ENCODE measurements around the gene FRMD4A. TPM values are rescaled to one million over a fixed set of nuclear protein-coding genes. Genes with fewer than 3 reads are reported as not detected.

The FRMD4A gene
- total RNA-seq, 4 donors from 2014 or later: 4.0 to 12.7 (median 5.6) TPM

- no peaks in the 10 kb centered on the region for H3K36me3 ChIP-seq
- no peaks in the 10 kb centered on the region for H3K27me3 ChIP-seq
- intact Hi-C loops (cut with DNase I; ENCODE audit: low total_unique reads) (no loop called here), in situ Hi-C loops (cut with MboI; ENCODE audit: low pct_ligation_motif_present in 1 of 4, low pct_unique_long_range_greater_than_20kb in 1 of 4, low sequenced_read_pairs in 3 of 4) (no loop called here)
- no peaks in the 10 kb centered on the region for H3K9me3 ChIP-seq
- peak overlapping the region in 3 of 4 donors; percentile 13 to 54 (median 37) for H3K27ac ChIP-seq
- TF ChIP-seq EP300 (IDR thresholded peaks at IDR 0.05; ENCODE audit: low read depth) (no peak), POLR2A (IDR thresholded peaks at IDR 0.05) (no peak), POLR2AphosphoS5 (IDR thresholded peaks at IDR 0.05) (no peak)
- TF ChIP-seq, protein P1, sequence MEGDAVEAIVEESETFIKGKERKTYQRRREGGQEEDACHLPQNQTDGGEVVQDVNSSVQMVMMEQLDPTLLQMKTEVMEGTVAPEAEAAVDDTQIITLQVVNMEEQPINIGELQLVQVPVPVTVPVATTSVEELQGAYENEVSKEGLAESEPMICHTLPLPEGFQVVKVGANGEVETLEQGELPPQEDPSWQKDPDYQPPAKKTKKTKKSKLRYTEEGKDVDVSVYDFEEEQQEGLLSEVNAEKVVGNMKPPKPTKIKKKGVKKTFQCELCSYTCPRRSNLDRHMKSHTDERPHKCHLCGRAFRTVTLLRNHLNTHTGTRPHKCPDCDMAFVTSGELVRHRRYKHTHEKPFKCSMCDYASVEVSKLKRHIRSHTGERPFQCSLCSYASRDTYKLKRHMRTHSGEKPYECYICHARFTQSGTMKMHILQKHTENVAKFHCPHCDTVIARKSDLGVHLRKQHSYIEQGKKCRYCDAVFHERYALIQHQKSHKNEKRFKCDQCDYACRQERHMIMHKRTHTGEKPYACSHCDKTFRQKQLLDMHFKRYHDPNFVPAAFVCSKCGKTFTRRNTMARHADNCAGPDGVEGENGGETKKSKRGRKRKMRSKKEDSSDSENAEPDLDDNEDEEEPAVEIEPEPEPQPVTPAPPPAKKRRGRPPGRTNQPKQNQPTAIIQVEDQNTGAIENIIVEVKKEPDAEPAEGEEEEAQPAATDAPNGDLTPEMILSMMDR (IDR thresholded peaks at IDR 0.05): no peak
- peak overlapping the region in 1 of 4 donors; percentile 20 for H3K4me3 ChIP-seq
- no peak for DNase-seq
- 70 to 71% methylated on average over 7 of the region's 7 CpGs for WGBS, 2 donors (ENCODE audit: low coverage in 1 of 2)
- no peaks in the 10 kb centered on the region for H3K4me1 ChIP-seq
Measured at GRCh38 chr10:14023673-14024328, 306.9 kb downstream of the FRMD4A start.

DNA sequence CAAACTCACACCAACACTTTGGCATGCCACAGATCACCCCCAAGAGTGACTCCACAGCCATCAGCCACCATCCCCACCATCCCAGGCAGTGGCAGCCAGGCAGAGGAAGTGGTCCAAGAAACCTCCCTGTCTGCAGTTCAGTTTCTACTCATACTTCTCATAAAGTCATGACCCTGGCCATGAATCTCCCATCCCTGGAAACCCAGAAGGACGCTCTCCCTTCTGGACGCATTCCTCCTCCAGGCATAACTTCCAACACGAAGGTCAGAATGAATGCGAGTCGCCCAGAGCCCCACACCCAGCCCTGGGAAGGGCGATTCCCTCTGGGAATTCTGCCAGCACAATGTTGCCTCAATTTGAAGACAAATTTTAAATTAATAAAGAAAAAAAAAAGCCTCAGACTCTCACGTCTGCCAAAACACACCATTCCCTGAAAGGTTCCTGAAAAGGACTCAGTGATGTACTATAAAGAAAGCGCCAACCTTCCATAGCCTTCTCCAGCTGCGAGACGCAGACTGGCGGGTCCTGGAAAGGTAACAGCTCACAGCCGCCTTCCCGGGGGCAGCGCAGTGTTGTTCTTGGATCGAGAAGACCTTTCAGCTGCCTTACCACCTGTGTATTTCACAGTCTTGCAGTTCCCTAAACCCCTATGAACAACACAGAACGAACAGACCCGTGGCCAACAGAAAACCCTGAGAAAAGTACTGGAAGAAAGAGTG is 307.6 kb downstream of the FRMD4A start:
- H3K27me3 ChIP-seq: no peaks in the 10 kb centered on the region
- peak overlapping the region in 2 of 4 donors; percentile 37 to 54 for H3K27ac ChIP-seq
- H3K36me3 ChIP-seq: no peaks in the 10 kb centered on the region
- WGBS, 2 donors (ENCODE audit: low coverage in 1 of 2): 63 to 83% methylated on average over 10 to 17 of the region's 17 CpGs
- intact Hi-C loops (cut with DNase I; ENCODE audit: low total_unique reads): no loop called here
- peak overlapping the region in 1 of 4 donors; percentile 20 for H3K4me3 ChIP-seq
- no peaks in the 10 kb centered on the region for H3K4me1 ChIP-seq
- in situ Hi-C loops (cut with MboI; ENCODE audit: low pct_ligation_motif_present in 1 of 4, low pct_unique_long_range_greater_than_20kb in 1 of 4, low sequenced_read_pairs in 3 of 4): no loop called here
- no peak for TF ChIP-seq POLR2AphosphoS5 (IDR thresholded peaks at IDR 0.05)
- TF ChIP-seq EP300 (IDR thresholded peaks at IDR 0.05; ENCODE audit: low read depth): no peak
- TF ChIP-seq, protein P1 (IDR thresholded peaks at IDR 0.05): no peak
- TF ChIP-seq POLR2A (IDR thresholded peaks at IDR 0.05): no peak
- DNase-seq: no peak
- no peaks in the 10 kb centered on the region for H3K9me3 ChIP-seq

DNA sequence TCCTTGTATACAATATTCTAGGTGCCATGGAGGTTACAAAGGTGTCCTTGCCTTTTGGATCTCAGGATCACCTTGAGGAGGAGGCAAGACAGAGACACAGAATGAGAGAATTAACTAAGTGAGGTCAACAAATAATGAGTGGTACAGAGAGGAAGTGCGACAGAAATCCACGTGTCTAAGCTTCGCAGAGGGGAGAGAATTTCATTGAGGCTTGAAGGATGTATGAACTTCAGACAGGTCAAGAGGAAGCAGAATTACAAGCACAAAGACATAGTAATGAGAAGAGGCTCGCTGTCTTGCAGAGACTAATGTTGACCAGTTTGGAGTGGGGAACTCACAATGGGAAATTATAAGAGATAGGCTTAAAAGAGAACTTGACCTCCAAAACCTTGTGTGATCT is 308.7 kb downstream of the FRMD4A start:
- 47 to 57% methylated on average over 4 of the region's 4 CpGs for WGBS, 2 donors (ENCODE audit: low coverage in 1 of 2)
- no peak overlapping the region for H3K4me3 ChIP-seq

GRCh38 chr10:14020037-14020664 is 310.6 kb downstream of the FRMD4A start:
- H3K27me3 ChIP-seq: no peaks in the 10 kb centered on the region
- H3K27ac ChIP-seq: no peak overlapping the region
- DNase-seq: no peak
- in situ Hi-C loops (cut with MboI; ENCODE audit: low pct_ligation_motif_present in 1 of 4, low pct_unique_long_range_greater_than_20kb in 1 of 4, low sequenced_read_pairs in 3 of 4): no loop called here
- no peaks in the 10 kb centered on the region for H3K36me3 ChIP-seq
- H3K4me3 ChIP-seq: no peak overlapping the region
- H3K9me3 ChIP-seq: no peaks in the 10 kb centered on the region
- intact Hi-C loops (cut with DNase I; ENCODE audit: low total_unique reads): no loop called here
- H3K4me1 ChIP-seq: no peaks in the 10 kb centered on the region
- WGBS, 2 donors (ENCODE audit: low coverage in 1 of 2): 60 to 71% methylated on average over 1 to 9 of the region's 9 CpGs
- TF ChIP-seq POLR2A (IDR thresholded peaks at IDR 0.05) (no peak), POLR2AphosphoS5 (IDR thresholded peaks at IDR 0.05) (no peak), EP300 (IDR thresholded peaks at IDR 0.05; ENCODE audit: low read depth) (no peak)
- TF ChIP-seq, protein P1 (IDR thresholded peaks at IDR 0.05): no peak

More for the DNA sequence above, 308.7 kb downstream of the FRMD4A start:
- TF ChIP-seq EP300 (IDR thresholded peaks at IDR 0.05; ENCODE audit: low read depth) (no peak), POLR2A (IDR thresholded peaks at IDR 0.05) (no peak), POLR2AphosphoS5 (IDR thresholded peaks at IDR 0.05) (no peak)
- TF ChIP-seq, protein P1 (IDR thresholded peaks at IDR 0.05): no peak
- DNase-seq: no peak
- in situ Hi-C loops (cut with MboI; ENCODE audit: low pct_ligation_motif_present in 1 of 4, low pct_unique_long_range_greater_than_20kb in 1 of 4, low sequenced_read_pairs in 3 of 4) (no loop called here), intact Hi-C loops (cut with DNase I; ENCODE audit: low total_unique reads) (no loop called here)
- Histone ChIP-seq H3K27me3 (no peaks in the 10 kb centered on the region), H3K4me1 (no peaks in the 10 kb centered on the region), H3K27ac (no peak overlapping the region), H3K9me3 (no peaks in the 10 kb centered on the region), H3K36me3 (no peaks in the 10 kb centered on the region)
